Measurements from ENCODE around the gene SETD1A. TPM values are rescaled to one million over a fixed set of nuclear protein-coding genes. Genes with fewer than 3 reads are reported as not detected.
A peak's percentile ranks its signal among the peaks of the same experiment; 100 is the strongest.

SETD1A gene
- total and polyA plus RNA-seq, 9 of the 15 experiments (the other 6 are each of a cell fraction or from before 2014, with no cell fraction given) = 0.08 to 36.0 (median 4.2) TPM

DNA sequence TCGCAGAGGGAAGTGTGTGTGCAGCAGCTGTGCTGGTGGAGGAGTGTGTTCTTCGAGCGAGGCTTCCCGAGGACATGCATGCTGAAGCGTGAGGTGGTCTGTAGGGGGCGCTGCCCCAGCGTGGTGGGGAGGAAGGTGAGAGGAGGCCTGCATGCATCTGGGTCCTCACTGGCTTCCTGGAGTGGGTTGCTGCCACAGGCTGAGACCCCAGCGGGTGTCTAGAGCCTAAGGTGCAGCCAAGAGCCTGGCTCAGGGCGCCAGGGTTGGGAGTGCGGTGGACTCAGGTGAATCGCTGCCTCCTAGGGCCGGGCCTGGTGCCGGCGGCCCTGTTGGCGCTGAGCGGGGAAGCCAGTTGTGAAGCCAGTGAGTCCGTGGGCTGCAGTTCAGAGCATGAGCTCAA is 19.9 kb downstream of the SETD1A start (continued):
- TF ChIP-seq ATF3 (IDR thresholded peaks at IDR 0.05) (peak; percentile 51), ATF3 (CRISPR knock-in tag; conservative IDR thresholded peaks at IDR 0.05) (no peak), POLR2G (IDR thresholded peaks at IDR 0.05; ENCODE audit: low read depth, low read length) (peak; percentile 57), RAD21 (CRISPR knock-in tag; conservative IDR thresholded peaks at IDR 0.05 in 1 of 2, IDR thresholded peaks at IDR 0.05 in 1 of 2) (peak in 1 of 2 experiments; percentile 42; a peak in 2 of 4 replicates), ZBTB33 (CRISPR knock-in tag; IDR thresholded peaks at IDR 0.05) (peak; percentile 99)
